Gastrocnemius medialis (tissue), 4 donors: ENCODE results near the gene MGRN1.

ENCODE experiments used
- POLR2A ChIP-seq, 2 donors: fragments of 450-650 bp; IDR thresholded peaks; one replicate each; pipeline ENCODE4 v1.6.1; 2017; ENCODE audit warnings: antibody characterized with exemption in 2 of 2, mild to moderate bottlenecking in 2 of 2, moderate library complexity in 2 of 2
- TF ChIP-seq, protein P1 (sequence below), 5 experiments: fragments of 450-650 bp in 3 of 5; fragments of 200-600 bp in 2 of 5; sonication (generic) in 2 of 5; IDR thresholded peaks in 4 of 5; conservative IDR thresholded peaks in 1 of 5; 1 replicate in 4 of 5; 2 replicates in 1 of 5; pipeline ENCODE4 v1.5.1; 2016 to 2019; ENCODE audit warnings: antibody characterized with exemption in 5 of 5, mild to moderate bottlenecking in 3 of 5, moderate library complexity in 3 of 5

DNA sequence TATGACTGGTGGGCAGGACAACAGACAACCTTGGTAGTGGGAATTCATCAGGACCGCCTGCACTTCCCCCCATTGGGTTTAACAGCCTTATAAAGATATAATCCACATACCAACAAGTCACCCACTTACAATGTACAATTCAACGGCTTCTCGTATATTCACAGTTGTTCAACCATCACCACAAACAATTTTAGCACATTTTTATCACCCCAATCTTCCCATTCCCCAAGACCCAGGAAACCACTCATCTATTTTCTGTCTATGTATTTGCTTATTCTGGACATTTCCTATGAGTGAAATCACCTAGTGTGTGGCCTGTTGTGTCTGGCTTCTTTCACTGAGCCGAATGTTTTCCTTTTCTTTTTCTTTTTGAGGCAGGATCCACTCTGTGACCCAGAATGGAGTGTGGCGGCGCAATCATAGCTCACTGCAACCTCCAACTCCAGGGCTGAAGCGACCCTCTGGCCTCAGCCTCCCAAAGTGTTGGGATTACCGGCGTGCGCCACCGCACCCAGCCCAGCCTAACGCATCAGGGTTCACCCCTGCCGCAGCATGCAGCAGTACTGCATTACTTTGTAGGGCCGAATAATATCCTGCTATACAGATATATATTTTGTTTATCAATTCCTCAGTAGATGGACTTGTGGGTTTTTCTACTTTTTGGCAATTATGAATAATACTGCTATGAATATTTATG lies 98.6 kb downstream of the MGRN1 start:
- TF ChIP-seq POLR2A (IDR thresholded peaks at IDR 0.05): no peak
- TF ChIP-seq, protein P1, sequence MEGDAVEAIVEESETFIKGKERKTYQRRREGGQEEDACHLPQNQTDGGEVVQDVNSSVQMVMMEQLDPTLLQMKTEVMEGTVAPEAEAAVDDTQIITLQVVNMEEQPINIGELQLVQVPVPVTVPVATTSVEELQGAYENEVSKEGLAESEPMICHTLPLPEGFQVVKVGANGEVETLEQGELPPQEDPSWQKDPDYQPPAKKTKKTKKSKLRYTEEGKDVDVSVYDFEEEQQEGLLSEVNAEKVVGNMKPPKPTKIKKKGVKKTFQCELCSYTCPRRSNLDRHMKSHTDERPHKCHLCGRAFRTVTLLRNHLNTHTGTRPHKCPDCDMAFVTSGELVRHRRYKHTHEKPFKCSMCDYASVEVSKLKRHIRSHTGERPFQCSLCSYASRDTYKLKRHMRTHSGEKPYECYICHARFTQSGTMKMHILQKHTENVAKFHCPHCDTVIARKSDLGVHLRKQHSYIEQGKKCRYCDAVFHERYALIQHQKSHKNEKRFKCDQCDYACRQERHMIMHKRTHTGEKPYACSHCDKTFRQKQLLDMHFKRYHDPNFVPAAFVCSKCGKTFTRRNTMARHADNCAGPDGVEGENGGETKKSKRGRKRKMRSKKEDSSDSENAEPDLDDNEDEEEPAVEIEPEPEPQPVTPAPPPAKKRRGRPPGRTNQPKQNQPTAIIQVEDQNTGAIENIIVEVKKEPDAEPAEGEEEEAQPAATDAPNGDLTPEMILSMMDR (IDR thresholded peaks at IDR 0.05 in 4 of 5, conservative IDR thresholded peaks at IDR 0.05 in 1 of 5): no peak
